GM12864 (cell line): ENCODE measurements around the gene TMOD2.
A peak's percentile ranks its signal among the peaks of the same experiment; 100 is the strongest.

Experiments used
- DNase-seq: peaks from one replicate; pipeline ENCODE4 v3.0.0-alpha.2; 2011; ENCODE audit warnings: low read depth
- H3K4me3 ChIP-seq: 2 replicates; pipeline ENCODE4 v1.5.1; 2011; ENCODE audit warnings: mild to moderate bottlenecking, low read depth, low read length, control low read depth
- TF ChIP-seq, protein P1 (sequence below): IDR thresholded peaks from 2 replicates; pipeline ENCODE4 v1.5.1; 2011; ENCODE audit warnings: low read depth, mild to moderate bottlenecking, moderate library complexity, low read length, control low read depth, inconsistent platforms; ENCODE audit errors: missing control alignments

Gene TMOD2

GRCh38 chr15:51736069-51736468 is 15.3 kb upstream of the TMOD2 start:
- no peak for DNase-seq
- H3K4me3 ChIP-seq, result peak overlapping the region; percentile 80
- TF ChIP-seq, protein P1, sequence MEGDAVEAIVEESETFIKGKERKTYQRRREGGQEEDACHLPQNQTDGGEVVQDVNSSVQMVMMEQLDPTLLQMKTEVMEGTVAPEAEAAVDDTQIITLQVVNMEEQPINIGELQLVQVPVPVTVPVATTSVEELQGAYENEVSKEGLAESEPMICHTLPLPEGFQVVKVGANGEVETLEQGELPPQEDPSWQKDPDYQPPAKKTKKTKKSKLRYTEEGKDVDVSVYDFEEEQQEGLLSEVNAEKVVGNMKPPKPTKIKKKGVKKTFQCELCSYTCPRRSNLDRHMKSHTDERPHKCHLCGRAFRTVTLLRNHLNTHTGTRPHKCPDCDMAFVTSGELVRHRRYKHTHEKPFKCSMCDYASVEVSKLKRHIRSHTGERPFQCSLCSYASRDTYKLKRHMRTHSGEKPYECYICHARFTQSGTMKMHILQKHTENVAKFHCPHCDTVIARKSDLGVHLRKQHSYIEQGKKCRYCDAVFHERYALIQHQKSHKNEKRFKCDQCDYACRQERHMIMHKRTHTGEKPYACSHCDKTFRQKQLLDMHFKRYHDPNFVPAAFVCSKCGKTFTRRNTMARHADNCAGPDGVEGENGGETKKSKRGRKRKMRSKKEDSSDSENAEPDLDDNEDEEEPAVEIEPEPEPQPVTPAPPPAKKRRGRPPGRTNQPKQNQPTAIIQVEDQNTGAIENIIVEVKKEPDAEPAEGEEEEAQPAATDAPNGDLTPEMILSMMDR, result no peak

- H3K4me3 ChIP-seq, result peak overlapping the region; percentile 80
- TF ChIP-seq, protein P1, result no peak
- DNase-seq, result no peak
Measured at GRCh38 chr15:51736751-51737521, 14.5 kb upstream of the TMOD2 start.

- peak within 1 kb of the TSS; percentile 80 for H3K4me3 ChIP-seq
- DNase-seq, result no peak
- TF ChIP-seq, protein P1, result no peak
Measured at GRCh38 chr15:51737522-51738305, 13.7 kb upstream of the TMOD2 start, which contains the start of gene LYSMD2. Gene LYSMD2 (minus strand): TSS chr15:51737655. CDS start chr15:51737622, 33 bp downstream.

DNA sequence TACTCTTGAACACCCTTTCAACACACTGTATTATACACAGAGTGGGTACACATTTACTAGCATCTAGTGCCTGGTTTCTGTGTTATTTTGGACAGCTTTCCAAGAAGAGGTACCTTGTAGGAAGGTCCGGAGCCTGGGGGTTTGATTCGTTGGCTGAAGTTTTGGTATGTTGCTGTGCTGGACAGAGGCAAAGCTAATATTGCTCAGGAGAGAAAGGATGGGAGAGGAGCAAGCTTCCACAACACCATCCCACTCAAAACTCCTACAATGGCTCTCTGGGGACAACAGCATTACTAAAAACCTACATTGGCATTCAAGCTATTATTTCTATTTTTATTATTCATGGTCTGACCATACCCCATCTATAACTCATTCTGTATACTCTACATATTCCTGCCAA is 12.8 kb upstream of the TMOD2 start:
- TF ChIP-seq, protein P1, result no peak
- DNase-seq, result no peak
- peak overlapping the region; percentile 80; the same call in 1 of the 2 replicates for H3K4me3 ChIP-seq

DNA sequence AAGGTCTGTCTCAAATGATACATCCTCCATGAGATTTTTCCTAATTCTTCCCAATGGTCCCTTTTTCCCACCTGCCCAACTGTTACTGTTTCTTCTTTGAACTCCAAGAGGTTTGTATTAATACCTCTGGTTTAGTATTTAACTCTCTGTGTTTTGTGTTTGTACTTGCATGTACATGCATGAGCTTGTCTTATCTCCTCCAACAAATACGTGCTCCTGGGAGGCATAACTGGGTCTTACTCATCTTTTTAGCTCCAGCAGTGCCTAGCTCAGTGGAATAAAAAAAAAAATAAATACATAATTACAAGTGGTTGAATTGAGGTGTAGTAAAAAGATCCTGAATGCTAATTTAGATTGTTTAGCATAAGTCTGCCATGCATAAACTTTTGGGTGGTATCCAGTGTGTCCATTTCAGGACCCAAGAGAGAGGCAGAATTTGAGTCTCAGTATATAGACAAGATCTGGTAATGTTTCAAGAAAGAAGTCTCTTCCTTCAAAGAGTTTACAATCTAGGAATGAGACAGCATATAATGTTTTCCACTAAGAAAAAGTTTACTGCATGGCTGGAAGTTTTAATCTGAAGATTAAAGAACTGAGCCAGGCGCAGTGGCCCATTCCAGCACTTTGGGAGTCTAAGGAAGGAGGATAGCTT is 12.2 kb upstream of the TMOD2 start:
- H3K4me3 ChIP-seq, result no peak overlapping the region
- no peak for DNase-seq
- TF ChIP-seq, protein P1, result no peak

DNA sequence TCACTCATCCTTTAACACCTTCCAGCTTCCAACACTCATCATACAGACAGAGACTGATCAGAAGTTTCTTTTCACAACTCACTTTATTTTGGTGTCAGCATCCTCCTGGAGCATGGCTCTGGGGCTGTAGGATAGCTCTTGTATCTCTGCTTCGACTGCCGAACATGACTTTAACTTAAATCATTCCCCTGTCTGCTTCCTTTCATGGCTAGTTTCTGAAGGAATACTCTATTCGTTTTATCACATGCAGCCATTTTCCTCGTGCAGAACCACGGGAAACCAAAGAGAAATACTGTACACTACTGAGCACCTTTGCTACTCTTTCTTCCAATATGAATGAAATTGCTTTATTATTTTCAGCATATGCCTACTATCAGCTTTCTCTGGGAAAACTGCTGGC is 2.1 kb upstream of the TMOD2 start:
- no peak for DNase-seq
- TF ChIP-seq, protein P1, result no peak
- H3K4me3 ChIP-seq, result no peak overlapping the region
